Measurements from ENCODE around the gene NRAS. TPM values are rescaled to one million over a fixed set of nuclear protein-coding genes. Genes with fewer than 3 reads are reported as not detected.
"Not testable (repeated sequence)": the region's sequence is repeated elsewhere in the genome, so short reads cannot be mapped to it uniquely, and the experiment has no call there.

NRAS gene
- total RNA-seq, 2 donors from 2014 or later: 7.3 to 11.9 TPM

- Histone ChIP-seq H3K36me3 (no peaks in the 10 kb centered on the region), H3K27ac (peak overlapping the region; percentile 100), H3K27me3 (no peaks in the 10 kb centered on the region), H3K4me3 (peak overlapping the region; percentile 94 to 100), H3K4me1 (peaks cover 0 to 57% of the 10 kb centered on the region in 2 donors), H3K9me3 (no peaks in the 10 kb centered on the region)
- no peak for TF ChIP-seq CTCF (IDR thresholded peaks at IDR 0.05)
- no peak for DNase-seq (ENCODE audit: low spot score)
Observed at GRCh38 chr1:114756009-114756892, 39.7 kb upstream of the NRAS start.

- peak overlapping the region; percentile 100 for H3K27ac ChIP-seq
Observed at GRCh38 chr1:114755006-114755931, 38.7 kb upstream of the NRAS start.

GRCh38 chr1:114753702-114754101 lies 37.1 kb upstream of the NRAS start:
- DNase-seq (ENCODE audit: low spot score); H3K27ac ChIP-seq; H3K9me3 ChIP-seq; H3K27me3 ChIP-seq; H3K4me3 ChIP-seq: not testable (repeated sequence)
- Histone ChIP-seq H3K4me1 (peaks cover 0 to 80% of the 10 kb centered on the region in 2 donors), H3K36me3 (peaks cover 12% of the 10 kb centered on the region)

More at GRCh38 chr1:114755006-114755931, 38.7 kb upstream of the NRAS start:
- no peaks in the 10 kb centered on the region for H3K36me3 ChIP-seq
- DNase-seq (ENCODE audit: low spot score): no peak
- H3K4me3 ChIP-seq: peak overlapping the region; percentile 12 to 94
- no peaks in the 10 kb centered on the region for H3K9me3 ChIP-seq
- no peaks in the 10 kb centered on the region for H3K27me3 ChIP-seq
- peaks cover 0 to 67% of the 10 kb centered on the region in 2 donors for H3K4me1 ChIP-seq
- no peak for TF ChIP-seq CTCF (IDR thresholded peaks at IDR 0.05)

- Histone ChIP-seq H3K27ac (no peak overlapping the region), H3K4me3 (no peak overlapping the region)
Observed at GRCh38 chr1:114753143-114753542, 36.6 kb upstream of the NRAS start.

GRCh38 chr1:114750780-114751179 lies 34.2 kb upstream of the NRAS start:
- no peak for TF ChIP-seq CTCF (IDR thresholded peaks at IDR 0.05)
- H3K27me3 ChIP-seq: no peaks in the 10 kb centered on the region
- no peak for DNase-seq (ENCODE audit: low spot score)
- H3K9me3 ChIP-seq: no peaks in the 10 kb centered on the region
- peaks cover 0 to 91% of the 10 kb centered on the region in 2 donors for H3K4me1 ChIP-seq
- no peak overlapping the region for H3K4me3 ChIP-seq
- H3K27ac ChIP-seq: peak overlapping the region in 1 of 2 donors; percentile 52
- peaks cover 19% of the 10 kb centered on the region for H3K36me3 ChIP-seq

More at GRCh38 chr1:114753143-114753542, 36.6 kb upstream of the NRAS start:
- peaks cover 18% of the 10 kb centered on the region for H3K36me3 ChIP-seq
- TF ChIP-seq CTCF (IDR thresholded peaks at IDR 0.05): no peak
- no peaks in the 10 kb centered on the region for H3K9me3 ChIP-seq
- no peak for DNase-seq (ENCODE audit: low spot score)
- H3K4me1 ChIP-seq: peaks cover 0 to 86% of the 10 kb centered on the region in 2 donors
- no peaks in the 10 kb centered on the region for H3K27me3 ChIP-seq

- no peak for DNase-seq (ENCODE audit: low spot score)
- H3K9me3 ChIP-seq: no peaks in the 10 kb centered on the region
- H3K4me3 ChIP-seq: no peak overlapping the region
- no peak for TF ChIP-seq CTCF (IDR thresholded peaks at IDR 0.05)
- H3K27ac ChIP-seq: no peak overlapping the region
- peaks cover 0 to 89% of the 10 kb centered on the region in 2 donors for H3K4me1 ChIP-seq
- H3K27me3 ChIP-seq: no peaks in the 10 kb centered on the region
- peaks cover 19% of the 10 kb centered on the region for H3K36me3 ChIP-seq
Observed at GRCh38 chr1:114749835-114750234, 33.3 kb upstream of the NRAS start.
